B cell (primary cell): Measurements from ENCODE around the gene LDHD. TPM values are rescaled to one million over a fixed set of nuclear protein-coding genes. Genes with fewer than 3 reads are reported as not detected.

Source experiments
- ATAC-seq: fragments of 200-7000 bp; cut with Tn5 transposase; one replicate; pipeline ENCODE4 v1.10.0; 2021; ENCODE audit warnings: low read depth, mild to moderate bottlenecking, moderate number of reproducible peaks, moderate library complexity
- CTCF ChIA-PET: fragments of 350-600 bp; sonication (Branson Sonifier 250); formaldehyde crosslinking; loops from one replicate; lab custom pipeline; 2021; ENCODE audit warnings: antibody characterized with exemption, inconsistent platforms; lab: Charles Lee
- POLR2A ChIA-PET: fragments of 350-600 bp; sonication (Branson Sonifier 250); formaldehyde crosslinking; loops from one replicate; lab custom pipeline; 2021; ENCODE audit warnings: antibody characterized with exemption; lab: Charles Lee
- DNase-seq: peaks from one replicate; pipeline ENCODE4 v3.0.0; 2013
- H2AFZ ChIP-seq: 2 replicates; pipeline ENCODE4 v1.6.1; 2012; ENCODE audit warnings: mild to moderate bottlenecking, low read depth, low read length; ENCODE audit not compliant: insufficient read depth, poor library complexity, severe bottlenecking
- H3K27ac ChIP-seq, 2 donors: 1 replicate in 1 of 2; 2 replicates in 1 of 2; pipeline ENCODE4 v1.5.1; 2012 to 2013; ENCODE audit warnings: low read length in 2 of 2, mild to moderate bottlenecking in 2 of 2, moderate library complexity in 1 of 2
- H3K27me3 ChIP-seq, 4 experiments: fragments of 200-600 bp in 1 of 4; sonication (generic) in 1 of 4; replicated peaks in 1 of 4; 1 replicate in 2 of 4; 2 replicates in 2 of 4; pipeline versions ENCODE4 v1.6.1 to v1.7.0; 2013 to 2016; ENCODE audit warnings: low read length in 3 of 4, mild to moderate bottlenecking in 2 of 4, mixed read lengths in 1 of 4, moderate library complexity in 1 of 4; ENCODE audit not compliant: insufficient read depth in 4 of 4, control insufficient read depth in 3 of 4; ENCODE audit errors: control extremely low read depth in 1 of 4
- H3K36me3 ChIP-seq, 2 experiments: replicated peaks in 1 of 2; 1 replicate in 1 of 2; 2 replicates in 1 of 2; pipeline versions ENCODE4 v1.6.1 to v1.7.1; 2013; ENCODE audit warnings: low read length in 1 of 2; ENCODE audit not compliant: insufficient read depth in 2 of 2, control insufficient read depth in 1 of 2; ENCODE audit errors: control extremely low read depth in 1 of 2, extremely low read depth in 1 of 2
- H3K4me1 ChIP-seq, 2 donors: fragments of 200-600 bp in 1 of 2; sonication (generic) in 1 of 2; 1 replicate in 1 of 2; 2 replicates in 1 of 2; pipeline versions ENCODE4 v1.5.1 to v1.6.1; 2013 to 2017; ENCODE audit warnings: low read length in 2 of 2; ENCODE audit not compliant: control insufficient read depth in 2 of 2, insufficient read depth in 2 of 2
- H3K4me2 ChIP-seq: replicated peaks from 2 replicates; pipeline ENCODE3; 2012; ENCODE audit warnings: mild to moderate bottlenecking, low read depth, low read length; ENCODE audit not compliant: poor library complexity, severe bottlenecking
- H3K4me3 ChIP-seq, 5 experiments: fragments of 200-600 bp in 1 of 5; sonication (generic) in 1 of 5; 1 replicate in 3 of 5; 2 replicates in 2 of 5; pipeline versions ENCODE4 v1.5.1 to v1.7.0; 2011 to 2016; ENCODE audit warnings: low read length in 4 of 5, mild to moderate bottlenecking in 4 of 5, low read depth in 2 of 5, control low read depth in 1 of 5, moderate library complexity in 1 of 5; ENCODE audit not compliant: insufficient read depth in 1 of 5; ENCODE audit errors: control extremely low read depth in 1 of 5, extremely low read depth in 1 of 5
- H3K79me2 ChIP-seq: fragments of 200-600 bp; sonication (generic); one replicate; pipeline ENCODE4 v1.6.0; 2016; ENCODE audit warnings: low read length; ENCODE audit not compliant: control insufficient read depth, insufficient read depth
- H3K9ac ChIP-seq: fragments of 200-600 bp; sonication (generic); 2 replicates; pipeline ENCODE4 v1.6.1; 2017; ENCODE audit warnings: mild to moderate bottlenecking, low read length, moderate library complexity
- H3K9me3 ChIP-seq, 3 donors: one replicate each; pipeline versions ENCODE4 v1.6.1 to v1.7.1; 2013; ENCODE audit warnings: low read length in 2 of 3; ENCODE audit not compliant: control insufficient read depth in 2 of 3, insufficient read depth in 1 of 3; ENCODE audit errors: control extremely low read depth in 1 of 3
- H4K20me1 ChIP-seq: 2 replicates; pipeline ENCODE4 v1.6.0; 2012; ENCODE audit warnings: mild to moderate bottlenecking, low read length; ENCODE audit not compliant: insufficient read depth, control insufficient read depth, poor library complexity, severe bottlenecking
- H3K27ac Mint-ChIP-seq: one replicate; pipeline ENCODE4 v1.8.0; 2021; ENCODE audit warnings: mixed read lengths
- H3K27me3 Mint-ChIP-seq: one replicate; pipeline ENCODE4 v1.8.0; 2021; ENCODE audit warnings: mixed read lengths
- H3K4me1 Mint-ChIP-seq: one replicate; pipeline ENCODE4 v1.8.0; 2021; ENCODE audit warnings: mixed read lengths
- H3K4me3 Mint-ChIP-seq: one replicate; pipeline ENCODE4 v1.8.0; 2021; ENCODE audit warnings: mixed read lengths
- H3K9me3 Mint-ChIP-seq: one replicate; pipeline ENCODE4 v1.8.0; 2022; ENCODE audit warnings: mixed read lengths; ENCODE audit not compliant: insufficient read depth
- CTCF ChIP-seq: fragments of 200-600 bp; IDR thresholded peaks from one replicate; pipeline ENCODE4 v1.8.0; 2022; ENCODE audit warnings: antibody characterized with exemption, mild to moderate bottlenecking
- EZH2 ChIP-seq: IDR thresholded peaks from 2 replicates; pipeline ENCODE4 v1.6.1; 2012; ENCODE audit warnings: borderline replicate concordance, low read depth, mild to moderate bottlenecking, moderate library complexity, low read length; ENCODE audit not compliant: insufficient read depth, poor library complexity, severe bottlenecking
- WGBS: methylation state at CpG from one replicate; pipeline ENCODE4 v1.1.5; 2013; ENCODE audit warnings: missing lambda C conversion rate; ENCODE audit not compliant: insufficient coverage; 5-methylcytosine and 5-hydroxymethylcytosine counted together
- intact Hi-C: fragments of 100-400 bp; cut with micrococcal nuclease; formaldehyde crosslinking; loops from one replicate; pipeline ENCODE4 v1.10.0; 2022
- polyA plus RNA-seq: library from polyadenylated mRNA; depleted of rRNA; stranded (reverse); fragments of >200 nt; gene quantifications from 2 replicates; pipeline ENCODE4 v1.2.3, GENCODE V29; 2012
- total RNA-seq, 2 donors: library from RNA; stranded (reverse); fragments of 120-200 nt in 1 of 2; gene quantifications; 1 replicate in 1 of 2; 2 replicates in 1 of 2; pipeline versions ENCODE4 v1.2.3 to v1.2.4, GENCODE V29; 2013 to 2022

LDHD gene
- total and polyA plus RNA-seq, 2 donors (not counting 1 experiment from before 2014, with no cell fraction given) = 0.19 TPM; not detected in 1

GRCh38 chr16:75139498-75139897, 22.9 kb upstream of the LDHD start:
- no peak overlapping the region for H2AFZ ChIP-seq
- H3K27me3 ChIP-seq = peaks cover 0 to 8% (median 0%) of the 10 kb centered on the region in 4 experiments
- ATAC-seq (no peak), DNase-seq (no peak)
- no peak overlapping the region for H3K9ac ChIP-seq
- ChIA-PET POLR2A (no interaction called here), CTCF (no interaction called here)
- peaks cover 4 to 6% of the 10 kb centered on the region in 2 donors for H3K4me1 ChIP-seq
- no CpG with 5 or more reads among the region's 5 CpGs for WGBS
- peaks cover 0 to 3% (median 0%) of the 10 kb centered on the region in 3 donors for H3K9me3 ChIP-seq
- intact Hi-C loops = no loop called here
- Mint-ChIP-seq H3K9me3 (peaks cover 2% of the 10 kb centered on the region), H3K27ac (no peak overlapping the region), H3K4me3 (no peak overlapping the region), H3K27me3 (peaks cover 11% of the 10 kb centered on the region), H3K4me1 (peaks cover 9% of the 10 kb centered on the region)
- no peak overlapping the region for H3K27ac ChIP-seq
- TF ChIP-seq EZH2 = no peak
- TF ChIP-seq CTCF = no peak
- H4K20me1 ChIP-seq = no peaks in the 10 kb centered on the region
- no peak overlapping the region for H3K4me3 ChIP-seq
- no peak overlapping the region for H3K4me2 ChIP-seq
- no peaks in the 10 kb centered on the region for H3K79me2 ChIP-seq
- H3K36me3 ChIP-seq = no peaks in the 10 kb centered on the region

GRCh38 chr16:75138636-75139035, 22.1 kb upstream of the LDHD start:
- TF ChIP-seq CTCF = no peak
- TF ChIP-seq EZH2 = no peak
- Mint-ChIP-seq H3K27me3 (peaks cover 11% of the 10 kb centered on the region), H3K4me1 (peaks cover 9% of the 10 kb centered on the region), H3K27ac (no peak overlapping the region), H3K9me3 (peaks cover 2% of the 10 kb centered on the region), H3K4me3 (no peak overlapping the region)
- Histone ChIP-seq H3K4me2 (peak overlapping the region; percentile 11), H3K4me3 (no peak overlapping the region), H3K4me1 (peaks cover 4 to 6% of the 10 kb centered on the region in 2 donors), H3K9ac (no peak overlapping the region), H3K27me3 (peaks cover 0 to 8% (median 0%) of the 10 kb centered on the region in 4 experiments), H2AFZ (no peak overlapping the region), H3K79me2 (no peaks in the 10 kb centered on the region), H3K9me3 (peaks cover 0 to 3% (median 0%) of the 10 kb centered on the region in 3 donors), H3K36me3 (no peaks in the 10 kb centered on the region), H3K27ac (no peak overlapping the region), H4K20me1 (no peaks in the 10 kb centered on the region)
- 40% methylated on average over 6 of the region's 9 CpGs for WGBS
- intact Hi-C loops = no loop called here
- ATAC-seq = no peak
- ChIA-PET CTCF (interaction anchor here (0.5 kb wide), 1 partner anchor 18 kb away, joined by 3 read pairs; no protein-coding TSS in a partner anchor), POLR2A (no interaction called here)
- DNase-seq = peak; percentile 7
